HEK293 (cell line): ENCODE data around the gene CYP39A1.

Source experiments
- CTCF ChIA-PET: fragments of 350-600 bp; formaldehyde crosslinking; extraction: SDS; loops from one replicate; lab custom pipeline; 2021; ENCODE audit warnings: antibody characterized with exemption; lab: Yijun Ruan, JAX
- POLR2A ChIA-PET: fragments of 300-600 bp; formaldehyde crosslinking; extraction: SDS; loops from one replicate; lab custom pipeline; 2020; ENCODE audit warnings: antibody characterized with exemption, inconsistent platforms; lab: Yijun Ruan, JAX
- H3K27ac ChIP-seq: fragments of 200-500 bp; sonication (Bioruptor generic); 2 replicates; pipeline ENCODE4 v1.5.1; 2014; ENCODE audit warnings: low read depth, low read length, control low read depth, inconsistent platforms; ENCODE audit errors: extremely low read depth
- H3K36me3 ChIP-seq, 2 experiments: fragments of 200-500 bp in 1 of 2; sonication (Bioruptor generic) in 1 of 2; 1 replicate in 1 of 2; 2 replicates in 1 of 2; pipeline ENCODE4 v1.5.1; 2014 to 2017; ENCODE audit warnings: inconsistent platforms in 2 of 2, low read length in 2 of 2; ENCODE audit not compliant: control insufficient read depth in 2 of 2, insufficient read depth in 1 of 2
- H3K4me1 ChIP-seq: fragments of 200-500 bp; sonication (Bioruptor generic); 2 replicates; pipeline ENCODE4 v1.5.1; 2014; ENCODE audit warnings: mild to moderate bottlenecking, low read length, inconsistent platforms; ENCODE audit not compliant: control insufficient read depth, insufficient read depth
- H3K4me3 ChIP-seq: 2 replicates; pipeline ENCODE4 v1.5.1; 2011; ENCODE audit warnings: low read depth, mild to moderate bottlenecking, control low read depth, low read length, moderate library complexity
- H3K9me3 ChIP-seq: fragments of 200-500 bp; sonication (Bioruptor generic); 2 replicates; pipeline ENCODE4 v1.5.1; 2014; ENCODE audit warnings: low read depth, low read length, inconsistent platforms; ENCODE audit not compliant: control insufficient read depth, insufficient read depth
- HOXD13 ChIP-seq: sonication (generic); formaldehyde crosslinking; IDR thresholded peaks from 2 replicates; pipeline ENCODE4 v1.8.0; 2022; ENCODE audit warnings: missing genetic modification reagents, borderline replicate concordance
- ZBTB44 ChIP-seq: fragments of 450-650 bp; IDR thresholded peaks from 2 replicates; pipeline ENCODE4 v1.5.1; 2018; ENCODE audit warnings: missing biosample characterization, mild to moderate bottlenecking, missing genetic modification characterization
- ZEB2 ChIP-seq: fragments of 450-650 bp; formaldehyde crosslinking; IDR thresholded peaks from 2 replicates; pipeline ENCODE4 v1.5.1; 2016; ENCODE audit warnings: missing biosample characterization, missing genetic modification characterization
- ZNF121 ChIP-seq: fragments of 450-650 bp; formaldehyde crosslinking; IDR thresholded peaks from 2 replicates; pipeline ENCODE4 v1.5.1; 2016; ENCODE audit warnings: missing biosample characterization, missing genetic modification characterization
- ZNF2 ChIP-seq: fragments of 450-650 bp; formaldehyde crosslinking; IDR thresholded peaks from 2 replicates; pipeline ENCODE4 v1.5.1; 2016; ENCODE audit warnings: missing biosample characterization, missing genetic modification characterization
- ZNF335 ChIP-seq: fragments of 450-650 bp; formaldehyde crosslinking; conservative IDR thresholded peaks from 2 replicates; pipeline ENCODE4 v1.5.1; 2016; ENCODE audit warnings: missing biosample characterization, missing genetic modification characterization
- ZNF341 ChIP-seq: fragments of 450-650 bp; formaldehyde crosslinking; IDR thresholded peaks from 2 replicates; pipeline ENCODE4; 2016; ENCODE audit warnings: low read depth, missing biosample characterization, missing genetic modification characterization
- ZNF404 ChIP-seq: fragments of 450-650 bp; formaldehyde crosslinking; IDR thresholded peaks from 2 replicates; pipeline ENCODE4 v1.5.1; 2017; ENCODE audit warnings: missing biosample characterization, missing genetic modification characterization
- ZNF488 ChIP-seq: fragments of 450-650 bp; formaldehyde crosslinking; IDR thresholded peaks from 2 replicates; pipeline ENCODE4 v1.5.1; 2016; ENCODE audit warnings: missing biosample characterization, missing genetic modification characterization
- ZNF501 ChIP-seq: fragments of 450-650 bp; formaldehyde crosslinking; IDR thresholded peaks from 2 replicates; pipeline ENCODE4 v1.5.1; 2016; ENCODE audit warnings: missing biosample characterization, missing genetic modification characterization
- ZNF518A ChIP-seq: fragments of 450-650 bp; formaldehyde crosslinking; conservative IDR thresholded peaks from 2 replicates; pipeline ENCODE4 v1.5.1; 2016; ENCODE audit warnings: low read depth, missing biosample characterization, missing genetic modification characterization
- ZNF561 ChIP-seq: fragments of 450-650 bp; IDR thresholded peaks from 2 replicates; pipeline ENCODE4 v1.5.1; 2018; ENCODE audit warnings: missing biosample characterization, missing genetic modification characterization, borderline replicate concordance
- ZNF658 ChIP-seq: fragments of 450-650 bp; formaldehyde crosslinking; IDR thresholded peaks from 2 replicates; pipeline ENCODE4; 2016; ENCODE audit warnings: missing biosample characterization, missing genetic modification characterization
- ZNF768 ChIP-seq: fragments of 450-650 bp; formaldehyde crosslinking; IDR thresholded peaks from 2 replicates; pipeline ENCODE4 v1.5.1; 2018; ENCODE audit warnings: missing biosample characterization, mild to moderate bottlenecking, missing genetic modification characterization
- TF ChIP-seq, protein P1 (sequence below): fragments of 450-650 bp; formaldehyde crosslinking; IDR thresholded peaks from 2 replicates; pipeline ENCODE4 v1.5.1; 2016; ENCODE audit warnings: missing biosample characterization, missing genetic modification characterization
- TF ChIP-seq, protein P2 (sequence below): fragments of 450-650 bp; formaldehyde crosslinking; IDR thresholded peaks from 2 replicates; pipeline ENCODE4 v1.5.1; 2016; ENCODE audit warnings: missing biosample characterization, missing genetic modification characterization
- TF ChIP-seq, protein P3 (sequence below): fragments of 450-650 bp; formaldehyde crosslinking; IDR thresholded peaks from 2 replicates; pipeline ENCODE4 v1.5.1; 2017; ENCODE audit warnings: missing biosample characterization, missing genetic modification characterization

The CYP39A1 gene

DNA sequence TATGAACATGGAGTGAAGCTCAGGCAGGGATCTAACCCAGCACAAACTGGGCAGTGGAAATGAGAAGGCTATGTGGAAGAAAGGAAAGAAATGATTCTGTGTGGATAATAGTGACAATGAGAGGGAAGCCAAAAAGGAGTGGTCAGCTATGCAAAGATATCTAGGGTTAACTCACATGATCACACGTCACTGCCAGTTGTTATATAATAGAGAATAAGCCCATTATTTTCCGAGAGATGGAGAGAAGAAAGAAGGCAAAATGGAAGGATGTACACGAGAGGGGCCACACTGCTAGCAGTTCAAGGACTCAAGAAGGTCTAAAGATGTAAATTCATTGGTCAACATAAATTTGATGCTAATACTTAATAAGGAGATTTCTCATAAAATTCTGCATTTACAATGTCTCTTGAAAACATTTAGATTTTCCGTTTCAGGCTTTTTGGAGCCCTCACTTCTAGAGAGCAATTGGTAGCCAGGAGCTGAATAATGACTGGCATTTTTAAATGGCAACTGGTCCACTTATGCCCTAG, 142.6 kb downstream of the CYP39A1 start:
- CTCF ChIA-PET: interaction anchor here (1.1 kb wide), 1 partner anchor 8 kb away, joined by 3 read pairs; no protein-coding TSS in a partner anchor
- Histone ChIP-seq H3K4me3 (no peak overlapping the region), H3K4me1 (no peaks in the 10 kb centered on the region)
- POLR2A ChIA-PET: no interaction called here
- TF ChIP-seq ZNF501 (tag by site-specific recombination): no peak
- TF ChIP-seq ZNF561 (tag by site-specific recombination): no peak
- no peak for TF ChIP-seq ZNF121 (tag by site-specific recombination)
- TF ChIP-seq, protein P1, sequence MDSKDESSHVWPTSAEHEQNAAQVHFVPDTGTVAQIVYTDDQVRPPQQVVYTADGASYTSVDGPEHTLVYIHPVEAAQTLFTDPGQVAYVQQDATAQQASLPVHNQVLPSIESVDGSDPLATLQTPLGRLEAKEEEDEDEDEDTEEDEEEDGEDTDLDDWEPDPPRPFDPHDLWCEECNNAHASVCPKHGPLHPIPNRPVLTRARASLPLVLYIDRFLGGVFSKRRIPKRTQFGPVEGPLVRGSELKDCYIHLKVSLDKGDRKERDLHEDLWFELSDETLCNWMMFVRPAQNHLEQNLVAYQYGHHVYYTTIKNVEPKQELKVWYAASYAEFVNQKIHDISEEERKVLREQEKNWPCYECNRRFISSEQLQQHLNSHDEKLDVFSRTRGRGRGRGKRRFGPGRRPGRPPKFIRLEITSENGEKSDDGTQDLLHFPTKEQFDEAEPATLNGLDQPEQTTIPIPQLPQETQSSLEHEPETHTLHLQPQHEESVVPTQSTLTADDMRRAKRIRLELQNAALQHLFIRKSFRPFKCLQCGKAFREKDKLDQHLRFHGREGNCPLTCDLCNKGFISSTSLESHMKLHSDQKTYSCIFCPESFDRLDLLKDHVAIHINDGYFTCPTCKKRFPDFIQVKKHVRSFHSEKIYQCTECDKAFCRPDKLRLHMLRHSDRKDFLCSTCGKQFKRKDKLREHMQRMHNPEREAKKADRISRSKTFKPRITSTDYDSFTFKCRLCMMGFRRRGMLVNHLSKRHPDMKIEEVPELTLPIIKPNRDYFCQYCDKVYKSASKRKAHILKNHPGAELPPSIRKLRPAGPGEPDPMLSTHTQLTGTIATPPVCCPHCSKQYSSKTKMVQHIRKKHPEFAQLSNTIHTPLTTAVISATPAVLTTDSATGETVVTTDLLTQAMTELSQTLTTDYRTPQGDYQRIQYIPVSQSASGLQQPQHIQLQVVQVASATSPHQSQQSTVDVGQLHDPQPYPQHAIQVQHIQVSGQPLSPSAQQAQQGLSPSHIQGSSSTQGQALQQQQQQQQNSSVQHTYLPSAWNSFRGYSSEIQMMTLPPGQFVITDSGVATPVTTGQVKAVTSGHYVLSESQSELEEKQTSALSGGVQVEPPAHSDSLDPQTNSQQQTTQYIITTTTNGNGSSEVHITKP (tag by site-specific recombination): no peak
- no peak for TF ChIP-seq ZNF658 (tag by site-specific recombination)
- TF ChIP-seq, protein P2, sequence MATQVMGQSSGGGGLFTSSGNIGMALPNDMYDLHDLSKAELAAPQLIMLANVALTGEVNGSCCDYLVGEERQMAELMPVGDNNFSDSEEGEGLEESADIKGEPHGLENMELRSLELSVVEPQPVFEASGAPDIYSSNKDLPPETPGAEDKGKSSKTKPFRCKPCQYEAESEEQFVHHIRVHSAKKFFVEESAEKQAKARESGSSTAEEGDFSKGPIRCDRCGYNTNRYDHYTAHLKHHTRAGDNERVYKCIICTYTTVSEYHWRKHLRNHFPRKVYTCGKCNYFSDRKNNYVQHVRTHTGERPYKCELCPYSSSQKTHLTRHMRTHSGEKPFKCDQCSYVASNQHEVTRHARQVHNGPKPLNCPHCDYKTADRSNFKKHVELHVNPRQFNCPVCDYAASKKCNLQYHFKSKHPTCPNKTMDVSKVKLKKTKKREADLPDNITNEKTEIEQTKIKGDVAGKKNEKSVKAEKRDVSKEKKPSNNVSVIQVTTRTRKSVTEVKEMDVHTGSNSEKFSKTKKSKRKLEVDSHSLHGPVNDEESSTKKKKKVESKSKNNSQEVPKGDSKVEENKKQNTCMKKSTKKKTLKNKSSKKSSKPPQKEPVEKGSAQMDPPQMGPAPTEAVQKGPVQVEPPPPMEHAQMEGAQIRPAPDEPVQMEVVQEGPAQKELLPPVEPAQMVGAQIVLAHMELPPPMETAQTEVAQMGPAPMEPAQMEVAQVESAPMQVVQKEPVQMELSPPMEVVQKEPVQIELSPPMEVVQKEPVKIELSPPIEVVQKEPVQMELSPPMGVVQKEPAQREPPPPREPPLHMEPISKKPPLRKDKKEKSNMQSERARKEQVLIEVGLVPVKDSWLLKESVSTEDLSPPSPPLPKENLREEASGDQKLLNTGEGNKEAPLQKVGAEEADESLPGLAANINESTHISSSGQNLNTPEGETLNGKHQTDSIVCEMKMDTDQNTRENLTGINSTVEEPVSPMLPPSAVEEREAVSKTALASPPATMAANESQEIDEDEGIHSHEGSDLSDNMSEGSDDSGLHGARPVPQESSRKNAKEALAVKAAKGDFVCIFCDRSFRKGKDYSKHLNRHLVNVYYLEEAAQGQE (tag by site-specific recombination): no peak
- TF ChIP-seq HOXD13 (CRISPR knock-in tag): no peak
- TF ChIP-seq ZEB2 (tag by site-specific recombination): no peak
- TF ChIP-seq, all 188 proteins: peak for 0
- H3K27ac ChIP-seq: no peak overlapping the region
- no peaks in the 10 kb centered on the region for H3K36me3 ChIP-seq
- H3K9me3 ChIP-seq: no peaks in the 10 kb centered on the region

DNA sequence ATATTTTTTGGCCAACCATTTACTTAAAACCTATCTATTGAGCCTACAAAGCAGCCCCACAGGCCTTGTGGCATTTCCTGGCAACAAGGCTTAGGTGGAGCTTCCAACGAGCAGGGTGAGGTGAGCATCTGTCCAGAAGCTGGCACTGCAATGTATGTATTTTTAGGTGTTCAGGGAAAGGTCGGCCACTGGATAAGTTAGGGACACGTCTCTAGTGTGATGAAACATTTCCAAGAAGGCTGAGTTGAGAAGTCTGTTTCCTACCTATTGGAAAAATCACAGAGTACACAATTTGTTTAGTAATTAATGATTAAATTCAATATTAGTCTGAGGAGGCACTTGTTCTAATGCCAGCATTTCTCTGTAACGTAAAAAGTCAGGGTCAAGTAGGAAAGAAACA, 143.6 kb downstream of the CYP39A1 start:
- no peak overlapping the region for H3K27ac ChIP-seq
- no peaks in the 10 kb centered on the region for H3K9me3 ChIP-seq
- POLR2A ChIA-PET: no interaction called here
- CTCF ChIA-PET: interaction anchor here (0.6 to 1.6 kb wide), 4 partner anchors 7 to 96 kb away, joined by 3 to 4 read pairs (median 4); no protein-coding TSS in a partner anchor
- no peak overlapping the region for H3K4me3 ChIP-seq
- no peaks in the 10 kb centered on the region for H3K4me1 ChIP-seq
- H3K36me3 ChIP-seq: no peaks in the 10 kb centered on the region
- TF ChIP-seq ZNF518A (tag by site-specific recombination): no peak
- TF ChIP-seq ZNF335 (tag by site-specific recombination): no peak
- no peak for TF ChIP-seq ZNF341 (tag by site-specific recombination)
- TF ChIP-seq ZBTB44 (tag by site-specific recombination): no peak
- no peak for TF ChIP-seq ZNF768 (tag by site-specific recombination)
- no peak for TF ChIP-seq ZNF488 (tag by site-specific recombination)
- TF ChIP-seq, protein P3, sequence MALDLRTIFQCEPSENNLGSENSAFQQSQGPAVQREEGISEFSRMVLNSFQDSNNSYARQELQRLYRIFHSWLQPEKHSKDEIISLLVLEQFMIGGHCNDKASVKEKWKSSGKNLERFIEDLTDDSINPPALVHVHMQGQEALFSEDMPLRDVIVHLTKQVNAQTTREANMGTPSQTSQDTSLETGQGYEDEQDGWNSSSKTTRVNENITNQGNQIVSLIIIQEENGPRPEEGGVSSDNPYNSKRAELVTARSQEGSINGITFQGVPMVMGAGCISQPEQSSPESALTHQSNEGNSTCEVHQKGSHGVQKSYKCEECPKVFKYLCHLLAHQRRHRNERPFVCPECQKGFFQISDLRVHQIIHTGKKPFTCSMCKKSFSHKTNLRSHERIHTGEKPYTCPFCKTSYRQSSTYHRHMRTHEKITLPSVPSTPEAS (tag by site-specific recombination): no peak
- TF ChIP-seq ZNF2 (tag by site-specific recombination): no peak
- no peak for TF ChIP-seq ZNF404 (tag by site-specific recombination)
